NT2/D1 (cell line): Measurements from ENCODE around the gene FAM163A.

ENCODE experiments used
- SUZ12 ChIP-seq: IDR thresholded peaks from 2 replicates; pipeline ENCODE4 v1.6.1; 2011; ENCODE audit not compliant: insufficient read length, insufficient read depth; ENCODE audit errors: extremely low read depth
- YY1 ChIP-seq: IDR thresholded peaks from 2 replicates; pipeline ENCODE4 v1.6.1; 2011; ENCODE audit not compliant: insufficient read length, insufficient read depth
- ZNF274 ChIP-seq: IDR thresholded peaks from 2 replicates; pipeline ENCODE4 v1.6.1; 2011; ENCODE audit warnings: mild to moderate bottlenecking, low read depth, low read length

DNA sequence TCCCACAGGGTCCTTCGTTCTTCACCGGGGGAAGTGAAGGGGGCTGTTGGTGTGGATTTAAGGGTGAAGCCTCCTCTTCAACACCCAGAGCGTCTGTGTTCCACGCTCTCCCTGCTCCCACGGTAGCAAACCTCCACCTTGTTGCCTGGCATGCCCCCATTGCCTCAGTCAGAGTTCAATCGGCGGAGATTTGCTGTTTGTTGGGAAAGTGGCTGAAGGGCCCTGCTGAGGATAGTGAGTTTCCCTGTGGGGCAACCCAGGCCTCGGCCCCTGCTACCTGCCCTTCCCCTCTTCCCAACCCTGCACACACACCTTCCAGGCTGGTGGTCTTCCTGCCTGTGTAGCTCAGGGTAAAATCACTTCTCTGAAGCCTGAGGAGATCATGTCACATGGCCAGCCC, 74.0 kb downstream of the FAM163A start:
- no peak for TF ChIP-seq SUZ12
- TF ChIP-seq YY1: no peak
- no peak for TF ChIP-seq ZNF274
